T-helper 1 cell (primary cell): ENCODE data around the gene GMPR.
"Not testable (repeated sequence)": the region's sequence is repeated elsewhere in the genome, so short reads cannot be mapped to it uniquely, and the experiment has no call there.

Experiments
- DNase-seq, 5 donors: peaks; one replicate each; pipeline ENCODE4 v3.0.0-alpha.2; 2012 to 2020

GMPR gene

DNA sequence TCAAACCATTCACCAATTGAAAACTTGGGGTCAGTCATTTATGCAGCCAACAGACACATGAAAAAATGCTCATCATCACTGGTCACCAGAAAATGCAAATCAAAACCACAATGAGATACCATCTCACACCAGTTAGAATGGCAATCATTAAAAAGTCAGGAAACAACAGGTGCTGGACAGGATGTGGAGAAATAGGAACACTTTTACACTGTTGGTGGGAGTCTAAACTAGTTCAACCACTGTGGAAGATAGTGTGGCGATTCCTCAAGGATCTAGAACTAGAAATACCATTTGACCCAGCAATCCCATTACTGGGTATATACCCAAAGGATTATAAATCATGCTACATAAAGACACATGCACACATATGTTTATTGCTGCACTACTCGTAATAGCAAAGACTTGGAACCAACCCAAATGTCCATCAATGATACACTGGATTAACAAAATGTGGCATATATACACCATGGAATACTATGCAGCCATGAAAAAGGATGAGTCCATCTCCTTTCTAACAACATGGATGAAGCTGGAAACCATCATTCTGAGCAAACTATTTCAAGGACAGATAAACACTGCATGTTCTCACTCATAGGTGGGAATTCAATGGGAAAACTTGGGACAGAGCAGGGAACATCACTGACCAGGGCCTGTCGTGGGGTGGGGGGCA lies 13.2 kb upstream of the GMPR start:
- not testable (repeated sequence) for DNase-seq

DNA sequence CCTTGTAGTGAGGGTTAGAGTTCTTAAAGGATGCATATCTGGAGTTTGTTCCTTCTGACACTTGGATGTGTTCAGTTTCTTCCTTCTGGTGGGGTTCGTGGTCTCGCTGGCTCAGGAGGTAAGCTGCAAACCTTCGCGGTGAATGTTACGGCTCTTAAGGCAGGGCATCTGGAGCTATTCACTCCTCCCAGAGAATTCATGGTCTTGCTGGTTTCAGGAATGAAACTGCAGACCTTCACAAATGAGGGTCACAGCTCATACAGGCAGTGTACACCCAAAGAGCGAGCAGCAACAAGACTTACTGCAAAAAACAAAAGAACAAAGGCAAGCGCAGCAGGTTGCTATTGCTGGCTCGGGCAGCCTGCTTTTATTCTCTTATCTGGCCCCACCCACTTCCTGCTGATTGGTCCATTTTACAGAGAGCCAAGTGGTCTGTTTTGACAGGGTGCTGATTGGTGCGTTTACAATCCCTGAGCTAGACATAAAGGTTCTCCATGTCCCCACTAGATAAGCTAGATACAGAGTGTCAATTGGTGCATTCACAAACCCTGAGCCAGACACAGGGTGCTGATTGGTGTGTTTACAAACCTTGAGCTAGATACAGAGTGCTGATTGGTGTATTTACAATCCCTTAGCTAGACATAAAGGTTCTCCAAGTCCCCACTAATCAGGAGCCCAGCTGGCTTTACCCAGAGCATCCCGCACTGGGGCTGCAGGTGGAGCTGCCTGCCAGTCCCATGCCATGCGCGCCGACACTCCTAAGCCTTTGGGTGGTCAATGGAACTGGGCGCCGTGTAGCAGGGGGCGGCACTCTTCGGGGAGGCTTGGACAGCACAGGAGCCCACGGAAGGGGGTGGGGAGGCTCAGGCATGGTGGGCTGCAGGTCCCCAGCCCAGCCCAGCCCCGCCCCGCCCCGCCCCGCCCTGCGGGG lies 12.0 kb upstream of the GMPR start:
- DNase-seq: not testable (repeated sequence)

DNA sequence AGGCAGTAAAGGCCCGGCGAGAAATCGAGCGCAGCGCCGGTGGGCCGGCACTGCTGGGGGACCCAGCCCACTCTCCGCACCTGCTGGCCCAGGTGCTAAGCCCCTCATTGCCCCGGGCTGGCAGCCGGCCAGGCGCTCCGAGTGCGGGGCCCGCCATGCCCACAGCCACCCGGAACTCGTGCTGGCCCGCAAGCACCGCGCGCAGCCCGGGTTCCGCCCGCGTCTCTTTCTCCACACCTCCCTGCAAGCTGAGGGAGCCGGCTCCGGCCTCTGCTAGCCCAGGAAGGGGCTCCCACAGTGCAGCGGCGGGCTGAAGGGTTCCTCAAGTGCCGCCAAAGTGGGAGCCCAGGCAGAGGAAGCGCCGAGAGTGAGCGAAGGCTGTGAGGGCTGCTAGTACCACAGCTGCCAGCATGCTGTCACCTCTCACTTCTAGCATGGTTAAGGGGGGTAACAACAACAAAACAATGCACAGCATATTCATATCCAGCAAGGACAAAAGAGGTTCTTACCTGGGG lies 11.3 kb upstream of the GMPR start:
- no peak for DNase-seq

DNA sequence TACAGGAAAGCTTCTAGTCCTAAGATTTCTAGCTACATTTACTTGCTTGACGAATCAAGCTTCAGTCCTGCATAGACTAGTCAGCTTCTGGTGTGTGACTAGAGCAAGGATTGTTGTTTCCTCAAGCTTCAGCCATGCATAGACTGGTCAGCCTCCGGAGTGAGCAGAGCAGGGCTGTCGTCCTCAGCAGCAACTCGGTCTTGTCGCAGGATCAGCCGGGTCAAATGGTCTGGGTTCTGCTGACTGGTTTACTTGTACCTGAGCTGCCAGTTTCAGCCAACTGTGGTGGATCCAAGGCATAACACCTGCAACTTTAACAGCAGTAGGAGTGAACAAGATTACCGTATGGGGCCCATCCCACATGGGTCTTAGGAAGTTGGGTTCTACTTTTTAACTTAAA lies 10.8 kb upstream of the GMPR start:
- no peak for DNase-seq

DNA sequence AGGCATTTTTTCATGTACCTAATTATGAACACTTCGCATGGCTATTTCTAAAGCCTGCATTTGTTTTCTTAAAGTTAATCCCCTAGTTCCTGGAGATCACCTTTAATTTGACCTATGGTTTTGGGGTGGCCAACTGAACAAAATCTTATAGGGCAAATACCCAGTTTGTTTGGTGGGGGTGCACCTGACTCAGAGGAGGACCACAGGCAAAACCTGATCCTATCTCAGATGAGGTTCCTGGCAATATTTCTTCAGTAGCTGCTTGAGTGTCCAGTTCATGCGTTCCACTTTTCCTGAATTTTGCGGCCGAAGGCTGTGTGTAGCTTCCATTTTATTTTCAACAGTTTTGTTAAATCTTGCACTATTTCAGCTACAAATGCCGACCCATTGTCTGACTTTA lies 10.3 kb upstream of the GMPR start:
- no peak for DNase-seq

DNA sequence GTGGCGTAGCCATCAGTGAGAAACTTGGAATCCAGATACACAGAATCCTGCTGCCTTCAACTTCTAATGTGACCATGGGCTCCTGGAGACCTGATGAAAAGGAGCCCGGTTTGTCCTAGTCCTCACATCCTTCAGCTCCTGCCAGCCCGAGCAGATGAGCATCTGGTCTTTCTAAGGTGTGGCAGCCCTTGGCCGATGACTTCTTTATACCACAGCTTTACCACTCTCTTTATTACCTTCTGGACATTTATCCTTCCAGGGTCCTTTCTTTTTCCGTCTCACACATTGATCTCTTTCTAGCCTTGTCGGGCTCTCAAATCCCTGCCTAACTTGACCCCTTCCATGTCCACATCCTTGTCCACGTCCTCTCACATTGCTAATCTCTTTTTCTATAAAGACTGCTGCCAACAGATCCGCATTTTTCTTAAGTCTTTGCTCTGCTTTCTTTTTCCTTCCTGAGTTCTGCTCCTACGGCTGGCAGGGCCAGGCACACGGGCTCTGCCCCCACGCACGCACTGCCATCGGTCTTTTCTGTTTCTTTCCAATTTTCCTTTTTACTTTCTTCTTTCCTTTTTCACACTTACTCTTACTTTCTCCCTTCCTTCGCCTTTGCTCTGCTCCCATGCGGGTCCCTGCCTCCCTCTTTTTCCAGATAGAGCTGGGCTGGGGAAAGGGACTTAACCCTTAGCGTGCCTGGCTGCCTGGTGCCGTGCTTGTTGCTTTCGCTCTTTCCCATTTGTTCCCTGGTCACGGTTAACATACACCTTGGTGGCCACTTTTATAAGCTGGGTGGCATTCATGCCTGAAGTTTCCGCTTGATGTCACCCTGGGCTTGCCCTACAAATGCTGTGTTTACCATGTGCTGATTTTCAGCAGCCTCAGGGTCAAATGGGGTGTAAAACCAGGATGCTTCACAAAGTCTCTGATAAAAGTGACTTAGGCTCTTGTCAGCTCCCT lies 9.4 kb upstream of the GMPR start:
- no peak for DNase-seq

DNA sequence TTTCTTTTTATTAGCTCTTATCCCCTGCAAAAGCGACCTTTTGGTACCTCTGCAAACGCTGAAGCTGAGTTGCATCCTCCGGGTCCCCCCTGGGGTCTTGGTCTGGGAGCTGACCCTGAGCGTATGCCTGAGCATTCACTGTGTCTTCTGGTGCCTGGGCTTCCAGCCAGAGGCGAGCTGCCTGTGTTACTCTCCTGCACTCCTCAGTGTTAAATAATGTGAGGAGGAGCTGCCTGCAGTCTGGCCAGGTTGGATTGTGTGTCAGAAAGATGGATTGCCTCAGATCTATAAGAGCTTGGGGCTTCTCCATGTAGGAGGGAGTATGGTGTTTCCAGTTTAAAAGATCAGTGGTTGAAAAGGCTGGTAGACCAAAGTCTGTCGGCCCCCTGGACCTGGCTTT lies 8.7 kb upstream of the GMPR start:
- no peak for DNase-seq

DNA sequence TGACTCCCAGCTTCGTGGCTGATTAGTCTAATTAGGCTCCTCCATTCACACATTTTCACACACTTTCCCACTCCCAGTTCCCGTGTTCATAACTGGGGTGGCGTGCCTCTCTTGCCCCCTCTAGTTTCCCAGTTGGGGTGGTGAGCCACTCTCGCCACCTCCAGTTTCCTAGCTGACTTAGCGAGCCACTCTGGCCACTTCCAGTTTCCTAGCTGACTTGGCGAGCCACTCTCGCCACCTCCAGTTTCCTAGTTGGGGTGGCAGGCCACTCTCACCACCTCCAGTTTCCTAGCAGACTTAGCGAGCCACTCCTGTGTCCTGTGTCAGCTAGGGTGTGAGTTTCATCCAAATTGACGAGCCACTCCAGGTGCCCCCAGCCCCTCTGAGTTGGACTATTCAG lies 7.4 kb upstream of the GMPR start:
- DNase-seq: no peak

DNA sequence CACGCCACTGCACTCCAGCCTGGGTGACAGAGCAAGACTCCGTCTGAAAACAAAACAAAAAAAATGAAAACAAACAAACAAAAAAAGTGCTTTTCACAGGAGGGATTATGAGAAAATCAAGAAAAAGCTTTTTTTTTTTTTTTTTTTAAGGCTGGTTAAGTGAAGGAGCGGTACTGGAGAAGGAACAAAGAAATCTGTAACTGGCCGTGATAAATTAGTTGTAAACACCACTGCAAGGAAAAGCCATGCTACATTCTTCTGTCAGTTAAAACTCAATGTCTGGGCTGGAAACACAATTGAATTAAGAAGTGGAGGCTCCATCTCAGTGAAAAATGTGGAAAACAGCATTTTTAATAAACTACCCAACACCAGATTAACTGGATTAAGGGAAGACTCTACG lies 6.3 kb upstream of the GMPR start:
- no peak for DNase-seq

DNA sequence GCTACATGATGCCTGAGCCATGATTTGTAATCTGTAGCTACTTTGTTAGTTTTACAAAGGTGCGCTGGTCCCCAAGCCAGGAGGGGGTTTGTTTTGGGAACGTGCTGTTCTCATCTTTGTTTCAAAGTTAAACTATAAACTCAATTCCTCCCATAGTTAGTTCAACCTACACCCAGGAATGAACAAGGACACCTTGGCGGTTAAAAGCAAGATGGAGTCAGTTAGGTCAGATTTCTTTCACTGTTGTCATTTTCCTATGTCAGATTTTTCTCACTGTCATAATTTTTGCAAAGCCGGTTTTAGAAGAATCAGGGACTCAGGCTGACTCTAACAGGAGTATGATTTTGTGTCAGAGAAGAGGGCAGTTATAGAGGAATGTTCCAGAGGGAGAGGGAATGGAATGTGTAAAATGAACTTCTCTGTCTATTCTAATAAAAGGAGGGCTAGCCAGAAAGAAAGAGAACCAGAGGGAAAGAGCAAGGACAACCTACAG lies 2.3 kb upstream of the GMPR start:
- DNase-seq: no peak

DNA sequence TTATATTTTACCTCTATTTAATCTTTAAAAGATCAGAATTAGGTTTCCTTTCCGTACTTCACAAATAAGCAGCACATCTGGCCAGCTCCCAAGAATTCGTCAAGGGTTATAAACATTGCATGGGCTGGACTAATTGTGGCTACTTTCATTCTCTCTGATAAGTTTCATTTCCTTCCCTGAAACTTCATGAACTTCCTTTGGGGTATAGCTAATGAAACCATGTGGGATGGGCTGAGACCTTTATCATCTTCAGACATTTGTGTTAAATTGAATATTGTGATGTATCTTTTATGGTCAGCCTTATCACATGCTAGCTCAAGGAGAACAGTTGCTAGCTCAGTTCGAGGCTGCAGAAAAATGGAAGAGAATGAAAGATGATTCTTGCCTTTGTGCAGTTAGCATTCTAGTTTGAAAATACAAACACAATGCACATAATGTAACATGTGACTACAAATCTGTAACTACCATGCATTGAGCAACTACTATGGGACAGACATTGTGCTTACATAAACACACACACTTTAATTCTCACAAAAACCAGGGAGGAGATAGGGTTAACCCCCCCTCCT lies 1.7 kb upstream of the GMPR start:
- no peak for DNase-seq

DNA sequence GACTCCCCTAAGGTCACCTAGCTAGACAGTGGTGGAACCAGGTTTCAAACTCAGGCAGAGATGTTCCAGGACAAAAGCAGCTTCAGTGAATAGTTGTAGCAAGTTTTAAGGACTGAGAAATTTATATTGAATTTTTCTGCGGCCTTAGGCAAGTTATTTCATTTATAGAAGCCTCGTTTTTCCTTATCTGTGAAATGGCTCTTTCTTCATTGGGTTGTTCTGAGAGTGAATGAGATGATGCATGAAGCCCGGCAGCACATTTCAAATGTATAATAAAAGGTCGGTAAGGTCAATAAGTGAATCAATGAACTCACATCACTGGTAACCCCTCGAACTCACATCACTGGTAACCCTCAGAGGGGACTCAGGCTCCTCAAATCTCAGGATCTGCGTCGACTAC lies 1.1 kb upstream of the GMPR start:
- no peak for DNase-seq

DNA sequence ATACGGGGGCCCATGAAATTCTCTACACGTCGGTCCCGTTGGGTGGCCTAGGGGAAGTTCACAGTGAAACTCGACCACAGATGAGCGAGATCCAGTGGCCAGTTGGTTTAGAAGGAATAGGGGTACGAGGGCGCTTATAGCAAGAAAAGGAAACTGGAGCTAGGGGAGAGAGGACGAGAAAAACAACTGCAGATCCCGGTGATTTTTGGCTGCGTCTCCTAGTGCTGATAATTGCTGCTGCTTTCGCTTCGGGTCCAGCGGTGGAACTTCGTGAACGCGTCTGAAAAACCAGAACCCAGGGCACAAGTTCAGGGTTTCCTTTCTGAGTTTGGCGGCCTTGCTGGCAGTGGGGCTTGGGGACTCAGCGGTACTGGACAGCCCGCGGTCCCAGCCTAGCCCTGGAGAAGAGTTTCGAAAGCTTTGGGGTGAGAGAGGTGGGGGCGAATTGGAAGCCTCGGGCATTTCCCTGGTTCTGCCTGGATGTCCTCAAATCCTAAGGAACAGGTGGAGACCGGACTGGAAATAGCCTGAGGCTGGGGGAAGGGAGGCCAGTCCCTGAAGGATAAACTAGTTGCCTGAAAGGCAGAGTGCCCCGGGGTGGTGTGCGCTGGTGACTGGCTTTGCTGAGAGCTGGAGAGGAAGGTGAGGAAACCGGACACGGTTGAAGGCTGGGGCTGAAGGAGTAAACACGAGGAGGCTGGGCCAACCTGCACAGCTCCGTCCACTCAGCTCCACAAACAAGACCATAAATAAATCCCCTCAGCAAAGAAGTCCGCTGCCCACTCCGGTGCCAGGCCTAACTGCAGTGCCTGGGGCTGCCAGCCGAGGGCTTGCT lies 793 bp downstream of the GMPR start:
- peak in 1 of 5 donors; percentile 9 for DNase-seq

DNA sequence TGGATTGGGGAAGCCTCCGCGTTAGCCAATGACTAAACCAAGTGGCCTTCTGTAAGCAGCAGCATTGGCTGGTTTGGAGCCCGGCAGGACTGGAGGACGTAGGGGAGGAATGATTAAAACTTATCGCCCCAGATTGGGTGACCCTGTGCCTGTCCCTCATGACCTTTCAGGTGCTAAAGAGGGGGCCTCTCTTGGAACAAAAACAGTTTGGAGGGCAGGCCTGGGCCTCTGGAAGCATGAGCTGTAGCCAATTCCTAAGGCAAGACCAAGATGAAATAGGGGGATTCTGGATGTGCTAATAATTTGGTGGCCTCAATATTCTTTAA lies 1.4 kb downstream of the GMPR start:
- no peak for DNase-seq

DNA sequence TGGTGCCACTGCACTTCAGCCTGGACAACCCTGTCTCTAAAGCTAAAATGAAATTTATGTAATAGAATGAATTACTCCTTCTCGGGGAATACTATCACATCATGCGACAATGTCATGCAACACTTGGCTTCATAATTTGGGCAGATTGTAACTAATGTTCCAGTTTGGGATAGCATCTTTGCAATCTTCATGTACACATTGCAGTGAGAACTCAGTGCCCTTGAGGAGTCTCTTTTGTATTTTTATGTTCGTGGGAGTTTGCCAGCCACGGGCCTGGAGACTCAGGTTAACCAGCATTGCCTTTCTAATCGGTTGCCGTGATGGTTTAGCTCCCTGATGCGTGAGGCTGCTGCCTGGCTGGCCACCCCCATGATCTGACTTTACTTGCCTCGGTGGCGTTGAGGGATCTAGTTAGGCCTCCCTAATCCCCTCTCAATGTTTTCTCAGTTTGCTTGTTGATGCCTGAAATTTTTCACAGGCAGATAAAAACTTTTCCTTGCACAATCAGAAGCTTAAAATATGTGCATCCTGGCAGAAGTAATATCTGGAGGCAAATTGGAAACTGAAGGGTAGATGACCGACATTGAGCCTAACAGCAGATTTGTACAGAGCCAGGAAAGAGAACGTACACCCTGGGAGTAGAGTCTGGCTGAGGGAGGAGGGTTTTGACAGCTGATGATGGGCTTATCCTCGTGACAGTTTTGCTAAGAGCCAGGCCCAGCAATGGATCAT lies 2.4 kb downstream of the GMPR start:
- DNase-seq: no peak

DNA sequence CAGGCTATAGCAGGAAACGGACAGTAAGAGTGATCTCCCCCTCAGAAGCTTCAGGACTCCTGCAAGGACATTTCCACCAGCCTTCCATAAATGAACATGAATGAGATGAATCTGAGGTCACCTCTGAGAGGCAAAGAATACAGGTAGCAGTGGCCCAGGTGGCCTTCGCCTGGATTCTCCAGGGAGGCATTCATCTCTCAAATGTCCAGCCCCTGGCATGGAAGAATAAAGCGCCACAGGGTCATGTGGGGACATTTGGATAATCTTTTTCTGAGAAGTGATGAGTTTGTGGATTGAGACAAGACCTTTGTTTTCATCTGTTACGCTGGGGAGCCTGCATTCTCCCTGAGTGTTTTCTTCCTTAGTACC lies 2.9 kb downstream of the GMPR start:
- no peak for DNase-seq

DNA sequence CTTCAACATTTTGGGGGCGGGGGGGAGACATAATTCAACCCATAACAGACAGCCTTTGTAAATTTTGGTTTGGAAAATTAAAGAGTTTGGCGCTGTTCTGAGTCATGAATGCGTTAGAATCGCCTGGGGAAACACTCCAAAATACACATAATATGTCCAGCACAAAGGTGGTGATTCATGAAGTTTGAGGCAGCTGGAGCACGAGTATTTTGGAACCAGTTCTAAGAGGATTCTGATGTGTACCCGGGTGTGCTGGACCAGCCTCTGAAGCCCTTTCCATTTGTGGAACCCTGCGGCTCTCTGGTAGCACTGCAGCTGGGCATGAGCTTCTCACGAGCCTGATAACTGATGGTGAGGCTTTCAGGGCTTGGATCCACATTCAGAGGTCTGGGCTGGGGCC lies 4.7 kb downstream of the GMPR start:
- no peak for DNase-seq

DNA sequence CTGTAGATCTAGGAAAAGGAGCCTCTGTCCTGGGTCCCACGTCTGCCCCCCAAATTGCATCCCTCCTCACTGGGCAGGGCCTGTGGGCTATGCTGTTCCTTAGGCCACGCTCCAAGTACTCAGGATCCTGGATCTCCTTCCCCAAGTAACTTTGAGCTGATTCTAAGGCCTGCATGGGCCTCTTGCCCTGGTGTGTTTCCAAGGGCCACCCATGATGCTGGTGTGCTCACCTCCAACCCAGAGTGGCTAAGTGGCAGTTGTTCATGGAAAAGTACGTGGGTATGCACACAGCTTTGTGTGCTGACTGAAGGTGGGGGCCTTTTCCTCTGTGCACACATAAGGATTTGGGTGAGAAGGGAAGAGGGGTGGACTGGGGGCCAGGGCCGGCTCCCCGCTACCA lies 5.3 kb downstream of the GMPR start:
- no peak for DNase-seq

DNA sequence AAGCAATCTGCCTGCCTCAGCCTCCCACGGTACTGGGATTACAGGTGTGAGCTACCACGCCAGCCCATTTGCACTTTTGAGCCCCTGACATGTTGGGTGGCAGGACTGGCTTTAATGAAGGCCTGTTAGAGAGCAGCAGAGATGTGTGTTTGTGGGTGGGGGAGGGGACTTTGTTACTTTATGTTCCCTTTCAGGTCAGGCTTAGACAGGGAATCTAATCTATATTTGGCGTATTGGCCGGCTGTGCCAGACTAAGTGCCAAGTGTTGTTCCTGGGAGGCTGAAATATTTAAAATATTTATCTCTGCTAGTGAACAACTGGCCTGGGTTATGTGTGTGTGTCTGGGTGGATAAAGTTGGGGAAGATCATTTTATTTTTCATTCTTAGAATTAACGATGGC lies 6.1 kb downstream of the GMPR start:
- DNase-seq: no peak

DNA sequence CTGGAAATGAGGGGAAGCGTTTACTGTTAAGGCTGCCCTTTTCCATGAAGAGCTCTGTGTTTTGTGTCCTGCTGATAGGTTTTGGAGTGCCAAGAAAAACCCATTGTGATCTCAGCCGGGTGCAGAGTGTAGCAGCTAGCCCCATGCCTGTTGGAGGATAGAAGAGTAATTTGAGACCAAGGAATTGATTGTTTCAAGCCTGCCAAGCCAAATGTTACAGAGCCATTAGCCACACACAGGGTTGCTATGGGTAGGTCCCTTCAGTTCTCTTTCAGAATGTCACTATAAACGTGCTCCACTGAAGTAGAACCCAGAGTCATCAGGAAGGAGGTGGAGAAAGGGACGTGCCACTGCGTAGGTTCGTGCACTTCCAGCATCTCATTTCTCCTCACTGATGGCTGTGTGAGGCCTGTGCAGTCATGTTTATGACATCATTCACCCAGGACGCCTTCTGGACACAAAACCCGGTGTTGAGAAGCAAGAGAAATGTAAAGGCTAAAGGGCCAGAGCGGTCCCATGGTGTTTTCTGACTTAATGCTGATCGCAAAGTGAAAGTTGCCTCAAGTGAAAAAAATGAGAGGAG lies 6.6 kb downstream of the GMPR start:
- no peak for DNase-seq
